NCI-H2171 treated with DMSO at 0.1 percent for 48 hours (cell line): ENCODE data around the gene MPHOSPH6.
"Not testable (repeated sequence)": the region's sequence is repeated elsewhere in the genome, so short reads cannot be mapped to it uniquely, and the experiment has no call there.

Source experiments
- DNase-seq: peaks from one replicate; lab custom pipeline; 2025; lab: John Stamatoyannopoulos, UW

Gene MPHOSPH6

GRCh38 chr16:82118749-82119148 lies 51.3 kb downstream of the MPHOSPH6 start:
- DNase-seq: no peak

DNA sequence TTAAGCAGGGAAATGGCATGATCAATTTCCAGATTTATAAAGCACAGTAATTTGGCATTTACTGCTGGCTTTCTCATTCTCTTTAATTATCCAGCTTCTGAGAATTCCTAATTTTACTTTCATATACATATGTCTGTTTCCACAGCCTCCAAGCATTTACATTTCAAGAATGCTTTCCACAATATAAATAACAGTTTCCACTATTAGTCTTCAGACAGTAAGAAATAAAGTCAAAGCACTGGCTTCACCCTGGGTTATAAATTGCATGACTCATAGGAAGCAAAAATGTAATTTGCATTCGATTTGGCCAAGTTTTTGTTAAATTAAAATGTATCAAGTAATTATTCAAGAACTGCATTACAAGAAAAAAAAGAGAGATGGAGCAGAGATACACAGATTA lies 53.5 kb downstream of the MPHOSPH6 start:
- no peak for DNase-seq

- no peak for DNase-seq
These were observed 56.3 kb downstream of the MPHOSPH6 start for GRCh38 chr16:82113741-82114140.

- DNase-seq: no peak
These were observed 58.1 kb downstream of the MPHOSPH6 start for GRCh38 chr16:82111944-82112343.

DNA sequence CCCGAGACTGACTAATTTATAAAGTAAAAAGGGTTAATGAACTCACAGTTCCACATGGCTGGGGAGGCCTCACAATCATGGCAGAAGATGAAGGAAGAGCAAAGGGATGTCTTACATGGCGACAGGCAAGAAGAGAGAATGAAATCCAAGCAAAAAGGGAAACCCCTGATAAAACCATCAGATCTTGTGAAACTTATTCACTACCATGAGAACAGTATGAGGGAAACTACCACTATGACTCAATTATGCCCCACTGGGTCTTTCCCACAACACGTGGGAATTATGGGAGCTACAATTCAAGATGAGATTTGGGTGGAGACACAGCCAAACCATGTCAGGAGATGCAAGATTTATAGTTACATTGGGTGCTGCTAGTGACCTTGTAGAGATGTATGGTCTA lies 60.8 kb downstream of the MPHOSPH6 start:
- not testable (repeated sequence) for DNase-seq

DNA sequence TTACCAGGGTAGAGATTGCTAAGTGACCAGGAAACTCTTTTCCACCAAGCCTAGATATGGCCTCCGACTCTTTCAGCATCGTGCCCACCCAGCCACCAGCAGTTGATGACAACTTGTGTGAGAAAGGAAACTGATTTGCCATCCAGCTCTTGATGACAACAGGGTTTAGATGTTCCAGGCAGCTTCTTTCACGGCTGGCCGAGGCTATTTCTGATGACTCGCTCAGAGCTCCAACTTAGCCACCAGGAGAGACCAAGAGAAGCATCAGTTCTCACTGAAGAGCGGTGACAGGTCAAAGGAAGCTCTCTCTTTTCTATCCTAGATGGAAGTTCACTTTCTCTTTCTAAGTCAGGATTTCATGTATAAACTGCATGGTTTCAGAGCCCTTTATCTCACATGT lies 61.2 kb downstream of the MPHOSPH6 start:
- DNase-seq: no peak

DNA sequence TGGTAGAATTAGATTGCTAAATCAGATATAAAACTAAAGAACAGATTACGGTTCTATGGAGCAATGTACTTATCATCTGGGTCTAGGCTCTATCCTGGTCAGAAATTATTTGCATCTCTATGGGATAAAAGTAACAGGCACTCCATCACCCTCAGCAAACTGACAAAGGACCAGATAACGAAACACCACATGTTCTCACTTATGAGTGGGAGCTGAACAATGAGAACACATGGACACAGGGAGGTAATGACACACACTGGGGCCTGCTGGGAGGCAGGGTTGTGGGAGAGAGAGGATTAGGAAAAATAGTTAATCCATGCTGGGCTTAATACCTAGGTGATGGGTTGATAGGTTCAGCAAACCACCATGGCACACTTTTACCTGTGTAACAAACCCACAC lies 61.9 kb downstream of the MPHOSPH6 start:
- DNase-seq: no peak

GRCh38 chr16:82105107-82105506 lies 64.9 kb downstream of the MPHOSPH6 start:
- no peak for DNase-seq
